SK-N-SH (cell line): ENCODE data around the gene CHST11. TPM values are rescaled to one million over a fixed set of nuclear protein-coding genes. Genes with fewer than 3 reads are reported as not detected.

Source experiments
- CTCF ChIA-PET: fragments of 300-600, 350-600 bp; formaldehyde crosslinking; extraction: SDS; loops from one replicate; lab custom pipeline; 2021; lab: Yijun Ruan, JAX
- POLR2A ChIA-PET: fragments of 350-600 bp; sonication (Branson Sonifier 250); formaldehyde crosslinking; extraction: SDS; loops from one replicate; lab custom pipeline; 2020; ENCODE audit warnings: antibody characterized with exemption, inconsistent platforms; lab: Yijun Ruan, JAX
- DNase-seq: peaks from one replicate; pipeline ENCODE4 v3.0.0; 2012
- H2AFZ ChIP-seq: fragments of 200-600 bp; sonication (generic); 2 replicates; pipeline ENCODE4 v1.8.1; 2016; ENCODE audit warnings: antibody characterized with exemption, mild to moderate bottlenecking, low read depth
- H3F3A ChIP-seq: fragments of 200-600 bp; sonication (generic); replicated peaks from 2 replicates; pipeline ENCODE3; 2016; ENCODE audit warnings: antibody characterized with exemption, mild to moderate bottlenecking; ENCODE audit not compliant: insufficient read depth
- H3K27ac ChIP-seq, 2 experiments: fragments of 200-500 bp in 1 of 2; fragments of 200-600 bp in 1 of 2; sonication (Bioruptor generic) in 1 of 2; sonication (generic), shearing (Covaris generic) in 1 of 2; 2 replicates each; pipeline versions ENCODE4 v1.5.1 to v1.6.1; 2014 to 2016; ENCODE audit warnings: low read depth in 2 of 2, inconsistent platforms in 1 of 2, low read length in 1 of 2, mild to moderate bottlenecking in 1 of 2, mixed read lengths in 1 of 2
- H3K27me3 ChIP-seq: fragments of 200-600 bp; sonication (generic), shearing (Covaris generic); 2 replicates; pipeline ENCODE4 v1.6.1; 2016; ENCODE audit warnings: mixed run types; ENCODE audit not compliant: insufficient read depth
- H3K36me3 ChIP-seq, 2 experiments: fragments of 200-500 bp in 1 of 2; fragments of 200-600 bp in 1 of 2; sonication (Bioruptor generic) in 1 of 2; sonication (generic) in 1 of 2; replicated peaks in 1 of 2; 2 replicates each; pipeline versions ENCODE3 to v1.5.1; 2014 to 2016; ENCODE audit warnings: low read length in 1 of 2, mild to moderate bottlenecking in 1 of 2; ENCODE audit not compliant: insufficient read depth in 2 of 2, control insufficient read depth in 1 of 2
- H3K4me1 ChIP-seq, 2 experiments: fragments of 200-500 bp in 1 of 2; fragments of 200-600 bp in 1 of 2; sonication (Bioruptor generic) in 1 of 2; sonication (generic), shearing (Covaris generic) in 1 of 2; 2 replicates each; pipeline versions ENCODE4 v1.5.1 to v1.6.1; 2014 to 2016; ENCODE audit warnings: low read depth in 1 of 2, low read length in 1 of 2, mixed run types in 1 of 2; ENCODE audit not compliant: insufficient read depth in 2 of 2, control insufficient read depth in 1 of 2
- H3K4me2 ChIP-seq: fragments of 200-600 bp; sonication (generic), shearing (Covaris generic); 2 replicates; pipeline ENCODE4 v1.6.1; 2017; ENCODE audit warnings: mixed run types
- H3K4me3 ChIP-seq, 2 experiments: fragments of 200-500 bp in 1 of 2; fragments of 200-600 bp in 1 of 2; sonication (Bioruptor generic) in 1 of 2; sonication (generic), shearing (Covaris generic) in 1 of 2; 2 replicates each; pipeline versions ENCODE4 v1.5.1 to v1.8.1; 2014 to 2016; ENCODE audit warnings: low read depth in 2 of 2, inconsistent platforms in 1 of 2, low read length in 1 of 2, mild to moderate bottlenecking in 1 of 2, mixed read lengths in 1 of 2, moderate library complexity in 1 of 2
- H3K79me2 ChIP-seq: fragments of 200-600 bp; sonication (generic); 2 replicates; pipeline ENCODE4 v1.8.1; 2017; ENCODE audit warnings: mild to moderate bottlenecking; ENCODE audit not compliant: insufficient read depth
- H3K9ac ChIP-seq: fragments of 200-600 bp; sonication (generic); 2 replicates; pipeline ENCODE4 v1.6.1; 2017; ENCODE audit warnings: mixed run types
- H3K9me2 ChIP-seq: fragments of 200-600 bp; sonication (generic); 2 replicates; pipeline ENCODE4 v1.6.1; 2017; ENCODE audit warnings: mixed run types
- H3K9me3 ChIP-seq: fragments of 200-600 bp; sonication (generic); 2 replicates; pipeline ENCODE4 v1.6.1; 2017; ENCODE audit warnings: mixed run types, mild to moderate bottlenecking, moderate library complexity
- H4K20me1 ChIP-seq: fragments of 200-600 bp; sonication (generic); 2 replicates; pipeline ENCODE4 v1.6.1; 2017; ENCODE audit warnings: mild to moderate bottlenecking, mixed run types; ENCODE audit not compliant: insufficient read depth
- CHD2 ChIP-seq: fragments of 150-350 bp; IDR thresholded peaks from 2 replicates; pipeline ENCODE4 v1.6.1; 2018; ENCODE audit warnings: low read length; ENCODE audit not compliant: partially characterized antibody
- CTCF ChIP-seq: fragments of 200-600 bp; sonication (generic); IDR thresholded peaks from 2 replicates; pipeline ENCODE4 v1.6.1; 2017; ENCODE audit warnings: antibody characterized with exemption, mild to moderate bottlenecking, moderate library complexity
- EP300 ChIP-seq, 2 experiments: IDR thresholded peaks; 2 replicates each; pipeline versions ENCODE4 v1.4.0 to v1.6.1; 2012; ENCODE audit warnings: borderline replicate concordance in 1 of 2, low read depth in 1 of 2, low read length in 1 of 2
- FOSL2 ChIP-seq: IDR thresholded peaks from 2 replicates; pipeline ENCODE4 v1.4.0; 2012; ENCODE audit warnings: low read depth, mild to moderate bottlenecking, moderate library complexity, borderline replicate concordance
- GATA2 ChIP-seq: sonication (generic); formaldehyde crosslinking; IDR thresholded peaks from 2 replicates; pipeline ENCODE4 v1.5.0; 2020; ENCODE audit warnings: mild to moderate bottlenecking, missing genetic modification reagents
- MEF2A ChIP-seq: IDR thresholded peaks from 2 replicates; pipeline ENCODE4 v1.4.0; 2012; ENCODE audit warnings: low read depth, borderline replicate concordance
- MXI1 ChIP-seq: IDR thresholded peaks from 2 replicates; pipeline ENCODE4 v1.6.1; 2012; ENCODE audit warnings: mild to moderate bottlenecking, low read depth, low read length, improper control_type of control experiment
- NFIC ChIP-seq: IDR thresholded peaks from 2 replicates; pipeline ENCODE4 v1.4.0; 2012; ENCODE audit warnings: borderline replicate concordance
- PBX3 ChIP-seq: IDR thresholded peaks from 2 replicates; pipeline ENCODE4; 2012
- POLR2AphosphoS5 ChIP-seq: IDR thresholded peaks from 2 replicates; pipeline ENCODE4 v1.6.1; 2012; ENCODE audit warnings: low read depth, low read length
- REST ChIP-seq: IDR thresholded peaks from 2 replicates; pipeline ENCODE4 v1.6.1; 2012; ENCODE audit warnings: mild to moderate bottlenecking, low read depth, low read length, moderate library complexity
- RFX5 ChIP-seq: IDR thresholded peaks from 2 replicates; pipeline ENCODE4 v1.6.1; 2012; ENCODE audit warnings: mild to moderate bottlenecking, improper control_type of control experiment, low read length
- SMC3 ChIP-seq: IDR thresholded peaks from 2 replicates; pipeline ENCODE4 v1.6.1; 2012; ENCODE audit warnings: low read depth, low read length, improper control_type of control experiment
- TAF1 ChIP-seq: IDR thresholded peaks from 2 replicates; pipeline ENCODE4 v1.6.1; 2012; ENCODE audit warnings: low read depth, mild to moderate bottlenecking, low read length, moderate library complexity, borderline replicate concordance
- TCF12 ChIP-seq: IDR thresholded peaks from 2 replicates; pipeline ENCODE4 v1.4.0; 2012
- TEAD4 ChIP-seq: IDR thresholded peaks from 2 replicates; pipeline ENCODE4 v1.4.0; 2012; ENCODE audit warnings: mild to moderate bottlenecking, borderline replicate concordance; ENCODE audit not compliant: insufficient read depth
- USF1 ChIP-seq: IDR thresholded peaks from 2 replicates; pipeline ENCODE4 v1.4.0; 2012; ENCODE audit warnings: low read depth, borderline replicate concordance
- USF2 ChIP-seq: fragments of 150-350 bp; IDR thresholded peaks from 2 replicates; pipeline ENCODE4 v1.6.1; 2017; ENCODE audit warnings: antibody characterized with exemption, low read length, low read depth, borderline replicate concordance
- YY1 ChIP-seq: IDR thresholded peaks from 2 replicates; pipeline ENCODE4 v1.4.0; 2012; ENCODE audit warnings: low read depth, mild to moderate bottlenecking
- WGBS: methylation state at CpG from one replicate; pipeline ENCODE4 v1.1.6; 2017; ENCODE audit warnings: low lambda C conversion rate; 5-methylcytosine and 5-hydroxymethylcytosine counted together
- polyA plus RNA-seq, 3 experiments: library from polyadenylated mRNA; depleted of rRNA; stranded (reverse); fragments of >200 nt; gene quantifications; 2 replicates each; pipeline ENCODE4 v1.2.3, GENCODE V29; 2012

The CHST11 gene
- polyA plus RNA-seq, 1 of the 3 experiments (the other 2 are of a cell fraction): 18.6 TPM

- no peaks in the 10 kb centered on the region for H3K27me3 ChIP-seq
- H3K4me1 ChIP-seq: peaks cover 15 to 39% of the 10 kb centered on the region in 2 experiments; a peak in 3 of 4 replicates
- peak overlapping the region; percentile 40; the same call in 1 of the 2 replicates for H3K4me2 ChIP-seq
- no peak overlapping the region for H3K9ac ChIP-seq
- no peaks in the 10 kb centered on the region for H3K36me3 ChIP-seq
- 28% methylated on average over 8 of the region's 8 CpGs for WGBS
- TF ChIP-seq GATA2: no peak
- no peak for TF ChIP-seq SMC3
- peak; percentile 72 for TF ChIP-seq NFIC
- no peak for TF ChIP-seq FOSL2
- TF ChIP-seq CTCF: no peak
- peak; percentile 55 for TF ChIP-seq MXI1
- peak; percentile 41 to 43; a peak in 2 of 4 replicates for TF ChIP-seq EP300 (IDR thresholded peaks at IDR 0.05; ENCODE audit: borderline replicate concordance in 1 of 2, low read depth in 1 of 2, low read length in 1 of 2)
- peak; percentile 27; the same call in 1 of the 2 replicates for TF ChIP-seq POLR2AphosphoS5
- TF ChIP-seq RFX5: no peak
- TF ChIP-seq YY1: no peak
- no peak for TF ChIP-seq CHD2
- no peak for TF ChIP-seq REST
- TF ChIP-seq MEF2A: no peak
- TF ChIP-seq USF1: no peak
- TF ChIP-seq PBX3: peak; percentile 32
- no peak for TF ChIP-seq USF2
- TF ChIP-seq TAF1: no peak
- TF ChIP-seq TCF12: peak; percentile 83
- TF ChIP-seq TEAD4: 0 out of 2 replicates have a peak, but pooled peaks have one; percentile 13
- TF ChIP-seq, all 33 proteins: peak for 7
- ChIA-PET CTCF (interaction anchor here (0.8 to 1.4 kb wide), 8 partner anchors 10 to 329 kb away, joined by 3 to 5 read pairs (median 3); no protein-coding TSS in a partner anchor), POLR2A (no interaction called here)
- Histone ChIP-seq H3K27ac (peak overlapping the region; percentile 52 to 90; a peak in 3 of 4 replicates), H2AFZ (0 out of 2 replicates have a peak overlapping the region, but pooled peaks have one; percentile 53), H3K79me2 (no peaks in the 10 kb centered on the region), H3K4me3 (peak overlapping the region in 1 of 2 experiments; percentile 7; a peak in 2 of 4 replicates), H3K9me2 (no peaks in the 10 kb centered on the region), H3F3A (no peaks in the 10 kb centered on the region), H3K9me3 (no peaks in the 10 kb centered on the region), H4K20me1 (no peaks in the 10 kb centered on the region)
- peak; percentile 42 for DNase-seq
Measured at GRCh38 chr12:104710940-104711689, 254.4 kb downstream of the CHST11 start.
